ENCODE results near the gene GIMAP6.

DNA sequence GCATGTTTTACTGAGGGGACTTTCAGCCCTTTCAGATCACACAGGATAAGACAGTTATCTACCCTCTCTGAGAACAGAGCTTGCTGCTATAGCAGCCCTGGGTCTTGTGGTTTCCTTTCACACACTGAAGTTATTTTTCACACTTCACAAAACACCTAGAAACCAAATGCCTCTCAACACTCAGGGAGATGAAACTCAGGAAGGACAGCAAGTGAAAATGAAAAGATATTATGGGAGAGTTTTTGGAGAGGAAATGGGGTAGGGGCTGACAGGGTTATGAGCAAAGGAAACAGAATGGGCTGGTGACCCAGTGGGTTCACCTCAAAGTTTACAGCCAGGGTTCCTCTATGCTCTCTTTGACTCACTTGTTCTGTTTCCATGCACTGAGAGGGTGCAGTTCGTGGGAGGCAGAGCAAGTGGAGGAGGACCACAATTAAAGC lies 36.3 kb upstream of the GIMAP6 start:
- TF ChIP-seq, protein P1, sequence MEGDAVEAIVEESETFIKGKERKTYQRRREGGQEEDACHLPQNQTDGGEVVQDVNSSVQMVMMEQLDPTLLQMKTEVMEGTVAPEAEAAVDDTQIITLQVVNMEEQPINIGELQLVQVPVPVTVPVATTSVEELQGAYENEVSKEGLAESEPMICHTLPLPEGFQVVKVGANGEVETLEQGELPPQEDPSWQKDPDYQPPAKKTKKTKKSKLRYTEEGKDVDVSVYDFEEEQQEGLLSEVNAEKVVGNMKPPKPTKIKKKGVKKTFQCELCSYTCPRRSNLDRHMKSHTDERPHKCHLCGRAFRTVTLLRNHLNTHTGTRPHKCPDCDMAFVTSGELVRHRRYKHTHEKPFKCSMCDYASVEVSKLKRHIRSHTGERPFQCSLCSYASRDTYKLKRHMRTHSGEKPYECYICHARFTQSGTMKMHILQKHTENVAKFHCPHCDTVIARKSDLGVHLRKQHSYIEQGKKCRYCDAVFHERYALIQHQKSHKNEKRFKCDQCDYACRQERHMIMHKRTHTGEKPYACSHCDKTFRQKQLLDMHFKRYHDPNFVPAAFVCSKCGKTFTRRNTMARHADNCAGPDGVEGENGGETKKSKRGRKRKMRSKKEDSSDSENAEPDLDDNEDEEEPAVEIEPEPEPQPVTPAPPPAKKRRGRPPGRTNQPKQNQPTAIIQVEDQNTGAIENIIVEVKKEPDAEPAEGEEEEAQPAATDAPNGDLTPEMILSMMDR (conservative IDR thresholded peaks at IDR 0.05; ENCODE audit: low read depth, low read length): no peak
- TF ChIP-seq EZH2 (IDR thresholded peaks at IDR 0.05; ENCODE audit: low read length, unreplicated experiment): no peak
